IMR-90 (cell line): ENCODE data around the gene CSH1. TPM values are rescaled to one million over a fixed set of nuclear protein-coding genes. Genes with fewer than 3 reads are reported as not detected.

ENCODE experiments used
- ATAC-seq: fragments of 200-7000 bp; cut with Tn5 transposase; 2 replicates; pipeline ENCODE4 v1.9.1; 2020; ENCODE audit warnings: low read depth, mild to moderate bottlenecking, moderate library complexity
- BruUV-seq: library from RNA; stranded (reverse); fragments of 400-500 nt; replicated peaks from 2 replicates; lab custom pipeline; 2021; lab: Mats Ljungman, UMichigan
- CTCF ChIA-PET: fragments of 300-600 bp; formaldehyde crosslinking; extraction: SDS; loops from one replicate; lab custom pipeline; 2021; ENCODE audit warnings: antibody characterized with exemption; lab: Yijun Ruan, JAX
- POLR2A ChIA-PET: fragments of 300-600 bp; sonication (Branson Sonifier 250); formaldehyde crosslinking; loops from one replicate; lab custom pipeline; 2022; ENCODE audit warnings: antibody characterized with exemption; ENCODE audit not compliant: unreplicated experiment; lab: Charles Lee
- DNase-seq: peaks from one replicate; pipeline ENCODE4 v3.0.0; 2013
- H2AFZ ChIP-seq: replicated peaks from 2 replicates; pipeline ENCODE3; 2013; ENCODE audit warnings: low read length, mild to moderate bottlenecking; ENCODE audit not compliant: poor library complexity
- H2AK5ac ChIP-seq: 2 replicates; pipeline ENCODE4 v1.6.1; 2013; ENCODE audit warnings: low read depth, low read length, inconsistent platforms
- H2AK9ac ChIP-seq: replicated peaks from 2 replicates; pipeline ENCODE3; 2013; ENCODE audit warnings: mild to moderate bottlenecking, low read depth, low read length, moderate library complexity; ENCODE audit not compliant: poor library complexity
- H2BK120ac ChIP-seq: 2 replicates; pipeline ENCODE4 v1.6.1; 2013; ENCODE audit warnings: low read depth, low read length, inconsistent platforms
- H2BK15ac ChIP-seq: 3 replicates; pipeline ENCODE4 v1.6.1; 2013; ENCODE audit warnings: low read depth, low read length, inconsistent platforms
- H2BK20ac ChIP-seq: 2 replicates; pipeline ENCODE4 v1.6.1; 2013; ENCODE audit warnings: low read depth, mild to moderate bottlenecking, inconsistent platforms, low read length, moderate library complexity
- H2BK5ac ChIP-seq: 2 replicates; pipeline ENCODE4 v1.6.1; 2013; ENCODE audit warnings: mild to moderate bottlenecking, low read depth, low read length, inconsistent platforms; ENCODE audit not compliant: poor library complexity, severe bottlenecking
- H3K14ac ChIP-seq: replicated peaks from 2 replicates; pipeline ENCODE4 v1.6.1; 2013; ENCODE audit warnings: low read depth, low read length, inconsistent platforms
- H3K18ac ChIP-seq: 2 replicates; pipeline ENCODE4 v1.6.1; 2013; ENCODE audit warnings: low read depth, low read length, control low read depth
- H3K23ac ChIP-seq: 2 replicates; pipeline ENCODE4 v1.6.1; 2013; ENCODE audit warnings: low read depth, low read length, inconsistent platforms
- H3K27ac ChIP-seq: 2 replicates; pipeline ENCODE4 v1.5.1; 2013; ENCODE audit warnings: mild to moderate bottlenecking, control low read depth, low read length; ENCODE audit not compliant: insufficient read depth
- H3K27me3 ChIP-seq: 2 replicates; pipeline ENCODE4 v1.6.1; 2013; ENCODE audit warnings: low read length; ENCODE audit not compliant: control insufficient read depth, insufficient read depth
- H3K36me3 ChIP-seq: 2 replicates; pipeline ENCODE4 v1.6.1; 2013; ENCODE audit warnings: low read length, mixed read lengths; ENCODE audit not compliant: control insufficient read depth, insufficient read depth
- H3K4ac ChIP-seq: 2 replicates; pipeline ENCODE4 v1.6.1; 2013; ENCODE audit warnings: low read depth, low read length, inconsistent platforms
- H3K4me1 ChIP-seq: 2 replicates; pipeline ENCODE4 v1.6.1; 2013; ENCODE audit warnings: low read length, mixed read lengths; ENCODE audit not compliant: control insufficient read depth, insufficient read depth
- H3K4me2 ChIP-seq: 2 replicates; pipeline ENCODE4 v1.6.1; 2013; ENCODE audit warnings: low read depth, mild to moderate bottlenecking, control low read depth, low read length, moderate library complexity
- H3K4me3 ChIP-seq: 2 replicates; pipeline ENCODE4 v1.5.1; 2013; ENCODE audit warnings: low read depth, mild to moderate bottlenecking, control low read depth, low read length, moderate library complexity; ENCODE audit not compliant: insufficient read depth
- H3K56ac ChIP-seq: 2 replicates; pipeline ENCODE4 v1.6.1; 2013; ENCODE audit warnings: low read length, inconsistent platforms; ENCODE audit not compliant: insufficient read depth; ENCODE audit errors: extremely low read depth
- H3K79me1 ChIP-seq, 2 experiments: 2 replicates each; pipeline ENCODE4 v1.6.1; 2013; ENCODE audit warnings: low read length in 2 of 2, inconsistent platforms in 1 of 2, low read depth in 1 of 2
- H3K9ac ChIP-seq: 2 replicates; pipeline ENCODE4 v1.6.1; 2013; ENCODE audit warnings: low read depth, low read length, control low read depth
- H3K9me1 ChIP-seq: 2 replicates; pipeline ENCODE4 v1.6.1; 2013; ENCODE audit warnings: low read length, inconsistent platforms; ENCODE audit not compliant: insufficient read depth
- H3K9me3 ChIP-seq: 2 replicates; pipeline ENCODE4 v1.6.1; 2013; ENCODE audit warnings: low read length; ENCODE audit not compliant: control insufficient read depth, insufficient read depth
- H4K20me1 ChIP-seq: 2 replicates; pipeline ENCODE4 v1.6.1; 2013; ENCODE audit warnings: low read length, inconsistent platforms; ENCODE audit not compliant: insufficient read depth
- H4K5ac ChIP-seq: 2 replicates; pipeline ENCODE4 v1.6.1; 2013; ENCODE audit warnings: mild to moderate bottlenecking, low read depth, low read length, control low read depth
- H4K8ac ChIP-seq, 2 experiments: 2 replicates each; pipeline ENCODE4 v1.6.1; 2013; ENCODE audit warnings: low read depth in 2 of 2, low read length in 2 of 2, control low read depth in 1 of 2, inconsistent platforms in 1 of 2
- H4K91ac ChIP-seq: 2 replicates; pipeline ENCODE4 v1.6.1; 2013; ENCODE audit warnings: low read depth, low read length, inconsistent platforms; ENCODE audit not compliant: insufficient read depth
- BHLHE40 ChIP-seq: fragments of 150-350 bp; IDR thresholded peaks from 2 replicates; pipeline ENCODE4 v1.6.1; 2016; ENCODE audit warnings: mild to moderate bottlenecking, low read depth, low read length
- CEBPB ChIP-seq: IDR thresholded peaks from 2 replicates; pipeline ENCODE4 v1.6.1; 2012; ENCODE audit warnings: low read depth, low read length, improper control_type of control experiment
- CTCF ChIP-seq: conservative IDR thresholded peaks from 2 replicates; pipeline ENCODE4 v1.5.1; 2012; ENCODE audit warnings: mild to moderate bottlenecking, low read depth, low read length, improper control_type of control experiment
- ELK1 ChIP-seq: fragments of 150-350 bp; IDR thresholded peaks from 2 replicates; pipeline ENCODE4 v1.6.1; 2016; ENCODE audit warnings: low read depth, mild to moderate bottlenecking, low read length, moderate library complexity, borderline replicate concordance
- FOS ChIP-seq: fragments of 150-350 bp; IDR thresholded peaks from 2 replicates; pipeline ENCODE4 v1.6.1; 2016; ENCODE audit warnings: low read depth, low read length
- MAZ ChIP-seq: IDR thresholded peaks from 2 replicates; pipeline ENCODE4 v1.6.1; 2012; ENCODE audit warnings: low read depth, mild to moderate bottlenecking, low read length, improper control_type of control experiment, moderate library complexity, borderline replicate concordance
- MXI1 ChIP-seq: IDR thresholded peaks from 2 replicates; pipeline ENCODE4 v1.6.1; 2012; ENCODE audit warnings: low read depth, mild to moderate bottlenecking, low read length, moderate library complexity, borderline replicate concordance
- NFE2L2 ChIP-seq: fragments of 150-350 bp; IDR thresholded peaks from 2 replicates; pipeline ENCODE4 v1.6.1; 2016; ENCODE audit warnings: low read depth, mild to moderate bottlenecking, low read length
- POLR2A ChIP-seq: IDR thresholded peaks from 2 replicates; pipeline ENCODE4 v1.6.1; 2012; ENCODE audit warnings: mild to moderate bottlenecking, low read depth, low read length
- RAD21 ChIP-seq: IDR thresholded peaks from 2 replicates; pipeline ENCODE4 v1.6.1; 2012; ENCODE audit warnings: low read length, improper control_type of control experiment
- RCOR1 ChIP-seq: IDR thresholded peaks from 2 replicates; pipeline ENCODE4 v1.6.1; 2012; ENCODE audit warnings: mild to moderate bottlenecking, low read length, improper control_type of control experiment; ENCODE audit not compliant: insufficient replicate concordance
- RFX5 ChIP-seq: IDR thresholded peaks from 2 replicates; pipeline ENCODE4 v1.8.0; 2012; ENCODE audit warnings: low read depth, mild to moderate bottlenecking, low read length, moderate library complexity
- SMC3 ChIP-seq: fragments of 150-350 bp; IDR thresholded peaks from 2 replicates; pipeline ENCODE4 v1.6.1; 2016; ENCODE audit warnings: low read depth, mild to moderate bottlenecking, antibody characterized with exemption, low read length, moderate library complexity
- WGBS, 2 experiments: methylation state at CpG; one replicate each; pipeline versions ENCODE4 v1.1.5 to v1.1.7; 2013; ENCODE audit warnings: missing lambda C conversion rate in 2 of 2; ENCODE audit not compliant: insufficient read length in 1 of 2; ENCODE audit errors: extremely low coverage in 2 of 2; 5-methylcytosine and 5-hydroxymethylcytosine counted together
- dilution Hi-C: fragments of 300-500 bp; cut with HindIII; formaldehyde crosslinking; loops from one replicate; pipeline ENCODE4 v1.14.3; 2018; ENCODE audit warnings: low sequenced_read_pairs; ENCODE audit not compliant: unreplicated experiment
- in situ Hi-C: fragments of 300-500 bp; cut with MboI; formaldehyde crosslinking; loops from 3 replicates; pipeline ENCODE4 v1.14.3; 2019; ENCODE audit warnings: low sequenced_read_pairs, inconsistent platforms, mixed read lengths
- intact Hi-C: fragments of 100-400 bp; cut with micrococcal nuclease; formaldehyde crosslinking; loops from 2 replicates; pipeline ENCODE4 v1.10.0; 2022
- polyA plus RNA-seq, 3 experiments: library from polyadenylated mRNA; depleted of rRNA; stranded (reverse); fragments of >200 nt; gene quantifications; 2 replicates each; pipeline ENCODE4 v1.2.3, GENCODE V29; 2012; ENCODE audit warnings: low replicate concordance in 1 of 3
- total RNA-seq: library from RNA; depleted of rRNA; stranded (reverse); fragments of >200 nt; gene quantifications from 2 replicates; pipeline ENCODE4 v1.2.3, GENCODE V29; 2012
- TF ChIP-seq, protein P1 (sequence below): fragments of 150-350 bp; IDR thresholded peaks from 2 replicates; pipeline ENCODE4 v1.6.1; 2017; ENCODE audit warnings: mild to moderate bottlenecking, antibody characterized with exemption, low read length, low read depth

CSH1 gene
- total and polyA plus RNA-seq, 2 of the 4 experiments (the other 2 are of a cell fraction) = not detected

GRCh38 chr17:63847525-63848249, 48.7 kb downstream of the CSH1 start:
- no peak overlapping the region for H4K91ac ChIP-seq
- H3K4me3 ChIP-seq = no peak overlapping the region
- H2BK120ac ChIP-seq = no peak overlapping the region
- H3K27ac ChIP-seq = no peak overlapping the region
- H2AK5ac ChIP-seq = no peak overlapping the region
- no peak overlapping the region for H3K14ac ChIP-seq
- POLR2A ChIA-PET = no interaction called here
- H2AK9ac ChIP-seq = no peak overlapping the region
- no peak overlapping the region for H2BK5ac ChIP-seq
- no peak overlapping the region for H2BK15ac ChIP-seq
- peaks cover 2% of the 10 kb centered on the region; the same call in 1 of the 2 replicates for H3K4me1 ChIP-seq
- no peaks in the 10 kb centered on the region for H3K36me3 ChIP-seq
- no peak overlapping the region for H3K9ac ChIP-seq
- H2BK20ac ChIP-seq = no peak overlapping the region
- H3K18ac ChIP-seq = no peak overlapping the region
- H4K5ac ChIP-seq = no peak overlapping the region
- in situ Hi-C loops = no loop called here
- CTCF ChIA-PET = no interaction called here
- DNase-seq (no peak), ATAC-seq (no peak)
- no peaks in the 10 kb centered on the region for H4K20me1 ChIP-seq
- H3K27me3 ChIP-seq = peaks cover 4% of the 10 kb centered on the region; the same call in 1 of the 2 replicates
- intact Hi-C loops = no loop called here
- WGBS, 2 experiments = 44% methylated on average over 2 of the region's 3 CpGs; no CpG with 5 or more reads in 1 of the 2 experiments
- no peak overlapping the region for H3K4ac ChIP-seq
- H4K8ac ChIP-seq = no peak overlapping the region
- dilution Hi-C loops = no loop called here
- no peak overlapping the region for H3K23ac ChIP-seq
- H3K9me3 ChIP-seq = 0 out of 2 replicates have a peak, but pooled peaks cover 3% of the 10 kb centered on the region
- no peak overlapping the region for H3K56ac ChIP-seq
- TF ChIP-seq RFX5 = no peak
- TF ChIP-seq SMC3 = no peak
- TF ChIP-seq ELK1 = no peak
- no peak for TF ChIP-seq RCOR1
- TF ChIP-seq MAZ = no peak
- TF ChIP-seq BHLHE40 = no peak
- TF ChIP-seq, protein P1, sequence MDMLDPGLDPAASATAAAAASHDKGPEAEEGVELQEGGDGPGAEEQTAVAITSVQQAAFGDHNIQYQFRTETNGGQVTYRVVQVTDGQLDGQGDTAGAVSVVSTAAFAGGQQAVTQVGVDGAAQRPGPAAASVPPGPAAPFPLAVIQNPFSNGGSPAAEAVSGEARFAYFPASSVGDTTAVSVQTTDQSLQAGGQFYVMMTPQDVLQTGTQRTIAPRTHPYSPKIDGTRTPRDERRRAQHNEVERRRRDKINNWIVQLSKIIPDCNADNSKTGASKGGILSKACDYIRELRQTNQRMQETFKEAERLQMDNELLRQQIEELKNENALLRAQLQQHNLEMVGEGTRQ = no peak
- no peak for TF ChIP-seq CEBPB
- no peak for TF ChIP-seq CTCF
- TF ChIP-seq MXI1 = no peak
- TF ChIP-seq NFE2L2 = no peak
- TF ChIP-seq RAD21 = no peak
- TF ChIP-seq FOS = no peak
- no peak for TF ChIP-seq POLR2A
- no TSS peak for BruUV-seq
- no peak overlapping the region for H2AFZ ChIP-seq
- no peaks in the 10 kb centered on the region for H3K9me1 ChIP-seq
- no peaks in the 10 kb centered on the region for H3K79me1 ChIP-seq
- H3K4me2 ChIP-seq = no peak overlapping the region
